Esophagus squamous epithelium (tissue), 4 donors: Measurements from ENCODE around the gene TCERG1.

ENCODE experiments used
- CTCF ChIP-seq, 6 experiments: fragments of 450-650 bp in 4 of 6; fragments of 200-600 bp in 2 of 6; sonication (generic) in 2 of 6; IDR thresholded peaks; one replicate each; pipeline ENCODE4 v1.5.1; 2016 to 2019; ENCODE audit warnings: antibody characterized with exemption in 6 of 6, mild to moderate bottlenecking in 4 of 6, moderate library complexity in 4 of 6
- POLR2A ChIP-seq, 4 donors: fragments of 450-650 bp; IDR thresholded peaks; one replicate each; pipeline ENCODE4 v1.6.1; 2017; ENCODE audit warnings: antibody characterized with exemption in 4 of 4, mild to moderate bottlenecking in 4 of 4, moderate library complexity in 3 of 4

DNA sequence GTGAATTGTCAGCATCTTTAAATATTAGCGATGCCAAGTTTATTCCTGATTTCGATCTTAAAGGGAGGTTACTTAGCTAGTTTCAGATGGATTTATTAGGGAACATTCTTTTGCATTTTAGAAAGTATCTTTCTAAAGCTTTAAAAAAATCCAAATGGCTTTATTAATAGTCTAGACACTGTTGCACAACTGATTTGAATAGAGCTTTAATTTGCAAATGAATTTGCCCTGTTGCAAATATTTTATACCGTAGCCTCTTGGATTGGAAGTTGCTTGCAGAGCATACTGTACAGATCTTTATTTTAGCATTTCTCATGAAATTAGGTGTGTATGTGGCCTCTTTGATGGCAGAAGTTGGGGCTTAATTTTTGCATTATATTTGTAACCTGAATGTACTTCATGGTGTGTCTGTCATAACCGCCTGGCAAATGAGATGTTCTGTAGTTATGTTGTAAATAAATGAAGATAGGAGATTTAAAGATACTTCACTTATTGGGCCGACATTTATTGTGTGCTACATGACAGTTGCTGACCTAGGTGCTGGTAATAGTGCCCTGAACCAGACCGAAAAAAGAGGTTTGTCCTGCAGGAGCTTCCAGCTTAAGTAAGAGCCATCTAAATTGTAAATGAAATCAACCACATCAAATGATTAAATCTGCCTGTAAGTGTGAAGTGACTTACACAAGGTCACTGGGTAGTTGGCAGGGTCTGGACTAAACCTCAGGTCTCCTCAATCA is 1.8 kb downstream of the TCERG1 start:
- TF ChIP-seq CTCF (IDR thresholded peaks at IDR 0.05): no peak
- TF ChIP-seq POLR2A (IDR thresholded peaks at IDR 0.05): no peak
